Measurements from ENCODE around the gene TMED4. TPM values are rescaled to one million over a fixed set of nuclear protein-coding genes. Genes with fewer than 3 reads are reported as not detected.

TMED4 gene
- polyA plus RNA-seq, 1 of the 3 experiments (the other 2 are of a cell fraction) = 145 TPM

GRCh38 chr7:44575054-44575453 lies 7.0 kb downstream of the TMED4 start:
- H3K4me2 ChIP-seq = peak overlapping the region; percentile 97
- DNase-seq = no peak
- no peaks in the 10 kb centered on the region for H4K20me1 ChIP-seq (ENCODE audit: insufficient read depth)
- no peaks in the 10 kb centered on the region for H3K27me3 ChIP-seq (ENCODE audit: insufficient read depth)
- no peak overlapping the region for H2AFZ ChIP-seq (ENCODE audit: low read depth)
- H3K36me3 ChIP-seq (replicated peaks in 1 of 2; ENCODE audit: control insufficient read depth in 1 of 2, insufficient read depth in 2 of 2, low read length in 1 of 2) = peaks cover 53 to 57% of the 10 kb centered on the region in 2 experiments
- ChIA-PET POLR2A (interaction anchor here (0.7 to 2.1 kb wide), 2 partner anchors 85 to 1018 kb away, joined by 3 to 10 read pairs; partner anchors contain the start of gene NUDCD3), CTCF (interaction anchor here (0.7 to 12.5 kb wide), 3 partner anchors 10 to 347 kb away, joined by 3 to 98 read pairs (median 4); no protein-coding TSS in a partner anchor)
- H3K4me1 ChIP-seq (ENCODE audit: control insufficient read depth in 1 of 2, insufficient read depth in 2 of 2, low read depth in 1 of 2, low read length in 1 of 2) = peaks cover 7 to 17% of the 10 kb centered on the region in 2 experiments
- peak overlapping the region; percentile 87 to 94; a peak in 3 of 4 replicates for H3K4me3 ChIP-seq (ENCODE audit: low read depth in 2 of 2, low read length in 1 of 2)
- H3K9me3 ChIP-seq = no peaks in the 10 kb centered on the region
- no peak overlapping the region for H3K9ac ChIP-seq
- no peak for TF ChIP-seq RCOR1 (IDR thresholded peaks at IDR 0.05; ENCODE audit: low read length)
- TF ChIP-seq CHD2 (IDR thresholded peaks at IDR 0.05; ENCODE audit: low read length, partially characterized antibody) = peak; percentile 24
- H3K9me2 ChIP-seq = no peaks in the 10 kb centered on the region
- peaks cover 20% of the 10 kb centered on the region for H3F3A ChIP-seq (replicated peaks; ENCODE audit: insufficient read depth)
- H3K79me2 ChIP-seq (ENCODE audit: insufficient read depth) = peaks cover 82% of the 10 kb centered on the region
- no peak overlapping the region for H3K27ac ChIP-seq (ENCODE audit: low read depth in 2 of 2, low read length in 1 of 2)

- Histone ChIP-seq H3K79me2 (ENCODE audit: insufficient read depth) (peaks cover 76% of the 10 kb centered on the region), H3K27ac (ENCODE audit: low read depth in 2 of 2, low read length in 1 of 2) (peak overlapping the region; percentile 40 to 77; a peak in 3 of 4 replicates), H3K9me3 (no peaks in the 10 kb centered on the region), H2AFZ (ENCODE audit: low read depth) (peak overlapping the region; percentile 70), H3K9ac (peak overlapping the region; percentile 89), H4K20me1 (ENCODE audit: insufficient read depth) (no peaks in the 10 kb centered on the region), H3K4me1 (ENCODE audit: control insufficient read depth in 1 of 2, insufficient read depth in 2 of 2, low read depth in 1 of 2, low read length in 1 of 2) (peaks cover 7 to 17% of the 10 kb centered on the region in 2 experiments), H3F3A (replicated peaks; ENCODE audit: insufficient read depth) (peaks cover 20% of the 10 kb centered on the region), H3K36me3 (replicated peaks in 1 of 2; ENCODE audit: control insufficient read depth in 1 of 2, insufficient read depth in 2 of 2, low read length in 1 of 2) (peaks cover 51 to 58% of the 10 kb centered on the region in 2 experiments), H3K9me2 (no peaks in the 10 kb centered on the region), H3K4me2 (peak overlapping the region; percentile 97), H3K27me3 (ENCODE audit: insufficient read depth) (no peaks in the 10 kb centered on the region), H3K4me3 (ENCODE audit: low read depth in 2 of 2, low read length in 1 of 2) (peak overlapping the region; percentile 87 to 94)
- CTCF ChIA-PET = interaction anchor here (0.9 to 12.5 kb wide), 4 partner anchors 9 to 537 kb away, joined by 3 to 98 read pairs (median 4); partner anchors contain the start of gene TBRG4
- TF ChIP-seq MXI1 (IDR thresholded peaks at IDR 0.05; ENCODE audit: low read depth, low read length) (peak; percentile 24; the same call in 1 of the 2 replicates), NFIC (IDR thresholded peaks at IDR 0.05; ENCODE audit: borderline replicate concordance) (no peak)
- 17% methylated on average over 18 of the region's 18 CpGs for WGBS (ENCODE audit: low lambda C conversion rate)
- POLR2A ChIA-PET = interaction anchor here (0.6 to 2.6 kb wide), 9 partner anchors 8 to 274 kb away, joined by 3 to 16 read pairs (median 4); partner anchors contain the start of genes H2AZ2, NUDCD3 and TMED4
- no peak for DNase-seq
Measured at GRCh38 chr7:44574287-44574872, 7.7 kb downstream of the TMED4 start.

GRCh38 chr7:44573464-44574286 lies 8.4 kb downstream of the TMED4 start, which contains the start of gene DDX56:
Gene DDX56 (minus strand): TSS chr7:44573908. CDS start chr7:44573895, 13 bp downstream.
- Histone ChIP-seq H3K9me3 (no peaks in the 10 kb centered on the region), H2AFZ (ENCODE audit: low read depth) (peak within 1 kb of the TSS; percentile 70), H3K27ac (ENCODE audit: low read depth in 2 of 2, low read length in 1 of 2) (peak within 1 kb of the TSS; percentile 57 to 83), H4K20me1 (ENCODE audit: insufficient read depth) (no peaks in the 10 kb centered on the region), H3K36me3 (replicated peaks in 1 of 2; ENCODE audit: control insufficient read depth in 1 of 2, insufficient read depth in 2 of 2, low read length in 1 of 2) (peaks cover 53 to 58% of the 10 kb centered on the region in 2 experiments), H3K79me2 (ENCODE audit: insufficient read depth) (peaks cover 70% of the 10 kb centered on the region), H3K4me1 (ENCODE audit: control insufficient read depth in 1 of 2, insufficient read depth in 2 of 2, low read depth in 1 of 2, low read length in 1 of 2) (peaks cover 7 to 17% of the 10 kb centered on the region in 2 experiments), H3K27me3 (ENCODE audit: insufficient read depth) (no peaks in the 10 kb centered on the region), H3K4me3 (ENCODE audit: low read depth in 2 of 2, low read length in 1 of 2) (peak within 1 kb of the TSS; percentile 87 to 94), H3K4me2 (peak within 1 kb of the TSS; percentile 97), H3K9me2 (no peaks in the 10 kb centered on the region), H3F3A (replicated peaks; ENCODE audit: insufficient read depth) (peaks cover 16% of the 10 kb centered on the region), H3K9ac (peak within 1 kb of the TSS; percentile 89)
- ChIA-PET POLR2A (interaction anchor here (0.6 to 2.6 kb wide), 12 partner anchors 9 to 275 kb away, joined by 3 to 16 read pairs (median 4); partner anchors contain the start of genes H2AZ2, NUDCD3 and TMED4), CTCF (interaction anchor here (0.7 to 12.5 kb wide), 7 partner anchors 8 to 538 kb away, joined by 3 to 98 read pairs (median 4); partner anchors contain the start of genes PPIA and TBRG4)
- 1% methylated on average over 65 of the region's 74 CpGs for WGBS (ENCODE audit: low lambda C conversion rate)
- DNase-seq = peak; percentile 99
- TF ChIP-seq GABPA (IDR thresholded peaks at IDR 0.05; ENCODE audit: low read depth) = peak; percentile 94
- no peak for TF ChIP-seq USF1 (IDR thresholded peaks at IDR 0.05; ENCODE audit: borderline replicate concordance, low read depth)
- peak; percentile 99 for TF ChIP-seq MAX (IDR thresholded peaks at IDR 0.05; ENCODE audit: low read depth)
- TF ChIP-seq NRF1 (IDR thresholded peaks at IDR 0.05; ENCODE audit: low read depth, low read length) = peak; percentile 86
- TF ChIP-seq PBX3 (IDR thresholded peaks at IDR 0.05) = no peak
- no peak for TF ChIP-seq JUND (IDR thresholded peaks at IDR 0.05)
- TF ChIP-seq USF2 (IDR thresholded peaks at IDR 0.05; ENCODE audit: borderline replicate concordance, low read depth, low read length) = no peak
- no peak for TF ChIP-seq NFIC (IDR thresholded peaks at IDR 0.05; ENCODE audit: borderline replicate concordance)
- TF ChIP-seq CHD2 (IDR thresholded peaks at IDR 0.05; ENCODE audit: low read length, partially characterized antibody) = peak; percentile 97
- no peak for TF ChIP-seq MEF2A (IDR thresholded peaks at IDR 0.05; ENCODE audit: borderline replicate concordance, low read depth)
- no peak for TF ChIP-seq RCOR1 (IDR thresholded peaks at IDR 0.05; ENCODE audit: low read length)

Data from SK-N-SH (cell line).